Non-pigmented ciliary epithelial cell (primary cell): ENCODE data around the gene RTN4.
"Not testable (repeated sequence)": the region's sequence is repeated elsewhere in the genome, so short reads cannot be mapped to it uniquely, and the experiment has no call there.

Source experiments
- DNase-seq: peaks from one replicate; pipeline ENCODE4 v3.0.0-alpha.2; 2010; ENCODE audit warnings: low read depth

Gene RTN4

GRCh38 chr2:55073000-55073983 is 23.0 kb upstream of the RTN4 start:
- DNase-seq: no peak

- no peak for DNase-seq
These were observed 13.6 kb upstream of the RTN4 start for GRCh38 chr2:55063713-55064323.

GRCh38 chr2:55063226-55063625 is 13.0 kb upstream of the RTN4 start:
- DNase-seq: no peak

GRCh38 chr2:55062754-55063153 is 12.5 kb upstream of the RTN4 start:
- DNase-seq: no peak

GRCh38 chr2:55061523-55062344 is 11.5 kb upstream of the RTN4 start:
- no peak for DNase-seq

GRCh38 chr2:55059793-55060192 is 9.5 kb upstream of the RTN4 start:
- no peak for DNase-seq

- no peak for DNase-seq
These were observed 7.2 kb upstream of the RTN4 start for GRCh38 chr2:55057474-55057873.

- no peak for DNase-seq
These were observed 5.8 kb upstream of the RTN4 start for GRCh38 chr2:55056024-55056521.

GRCh38 chr2:55054106-55054875 is 4.0 kb upstream of the RTN4 start:
- DNase-seq: no peak

- DNase-seq: not testable (repeated sequence)
These were observed 3.0 kb upstream of the RTN4 start for GRCh38 chr2:55053225-55053624.

- DNase-seq: no peak
These were observed 2.1 kb upstream of the RTN4 start for GRCh38 chr2:55052129-55053061.

- peak; percentile 100 for DNase-seq
These were observed 995 bp upstream of the RTN4 start for GRCh38 chr2:55051026-55051866.

- DNase-seq: no peak
These were observed 491 bp downstream of the RTN4 start for GRCh38 chr2:55049821-55050099.

GRCh38 chr2:55049043-55049820 is 1.0 kb downstream of the RTN4 start:
- DNase-seq: no peak

GRCh38 chr2:55048508-55049042 is 1.7 kb downstream of the RTN4 start:
- DNase-seq: no peak

GRCh38 chr2:55047677-55048299 is 2.5 kb downstream of the RTN4 start:
- DNase-seq: no peak

GRCh38 chr2:55045780-55046179 is 4.5 kb downstream of the RTN4 start:
- DNase-seq: no peak

- no peak for DNase-seq
These were observed 6.4 kb downstream of the RTN4 start for GRCh38 chr2:55043841-55044240.
